ENCODE results near the gene RAB11FIP3.

Gene RAB11FIP3

DNA sequence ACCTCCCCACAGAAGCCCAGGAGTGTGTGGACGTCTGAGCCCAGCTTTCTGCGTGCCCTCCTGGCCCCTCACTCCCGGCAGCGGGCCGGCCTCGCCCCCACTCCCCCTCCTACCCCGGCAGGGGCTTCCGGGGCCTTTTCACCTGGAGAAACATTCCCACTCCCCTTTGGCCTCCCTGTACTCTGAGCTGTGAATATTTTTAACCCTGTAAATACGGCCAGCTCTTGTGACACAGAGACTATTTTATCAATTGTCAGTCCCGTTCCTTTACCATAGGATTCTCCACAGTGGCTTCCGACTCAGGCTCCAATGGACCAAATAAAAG, 128.8 kb downstream of the RAB11FIP3 start:
- TF ChIP-seq, protein P1, sequence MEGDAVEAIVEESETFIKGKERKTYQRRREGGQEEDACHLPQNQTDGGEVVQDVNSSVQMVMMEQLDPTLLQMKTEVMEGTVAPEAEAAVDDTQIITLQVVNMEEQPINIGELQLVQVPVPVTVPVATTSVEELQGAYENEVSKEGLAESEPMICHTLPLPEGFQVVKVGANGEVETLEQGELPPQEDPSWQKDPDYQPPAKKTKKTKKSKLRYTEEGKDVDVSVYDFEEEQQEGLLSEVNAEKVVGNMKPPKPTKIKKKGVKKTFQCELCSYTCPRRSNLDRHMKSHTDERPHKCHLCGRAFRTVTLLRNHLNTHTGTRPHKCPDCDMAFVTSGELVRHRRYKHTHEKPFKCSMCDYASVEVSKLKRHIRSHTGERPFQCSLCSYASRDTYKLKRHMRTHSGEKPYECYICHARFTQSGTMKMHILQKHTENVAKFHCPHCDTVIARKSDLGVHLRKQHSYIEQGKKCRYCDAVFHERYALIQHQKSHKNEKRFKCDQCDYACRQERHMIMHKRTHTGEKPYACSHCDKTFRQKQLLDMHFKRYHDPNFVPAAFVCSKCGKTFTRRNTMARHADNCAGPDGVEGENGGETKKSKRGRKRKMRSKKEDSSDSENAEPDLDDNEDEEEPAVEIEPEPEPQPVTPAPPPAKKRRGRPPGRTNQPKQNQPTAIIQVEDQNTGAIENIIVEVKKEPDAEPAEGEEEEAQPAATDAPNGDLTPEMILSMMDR (IDR thresholded peaks at IDR 0.05; ENCODE audit: borderline replicate concordance, insufficient read depth, low read depth, low read length) = no peak
- no peak overlapping the region for H3K4me3 ChIP-seq (ENCODE audit: low read depth, low read length)

DNA sequence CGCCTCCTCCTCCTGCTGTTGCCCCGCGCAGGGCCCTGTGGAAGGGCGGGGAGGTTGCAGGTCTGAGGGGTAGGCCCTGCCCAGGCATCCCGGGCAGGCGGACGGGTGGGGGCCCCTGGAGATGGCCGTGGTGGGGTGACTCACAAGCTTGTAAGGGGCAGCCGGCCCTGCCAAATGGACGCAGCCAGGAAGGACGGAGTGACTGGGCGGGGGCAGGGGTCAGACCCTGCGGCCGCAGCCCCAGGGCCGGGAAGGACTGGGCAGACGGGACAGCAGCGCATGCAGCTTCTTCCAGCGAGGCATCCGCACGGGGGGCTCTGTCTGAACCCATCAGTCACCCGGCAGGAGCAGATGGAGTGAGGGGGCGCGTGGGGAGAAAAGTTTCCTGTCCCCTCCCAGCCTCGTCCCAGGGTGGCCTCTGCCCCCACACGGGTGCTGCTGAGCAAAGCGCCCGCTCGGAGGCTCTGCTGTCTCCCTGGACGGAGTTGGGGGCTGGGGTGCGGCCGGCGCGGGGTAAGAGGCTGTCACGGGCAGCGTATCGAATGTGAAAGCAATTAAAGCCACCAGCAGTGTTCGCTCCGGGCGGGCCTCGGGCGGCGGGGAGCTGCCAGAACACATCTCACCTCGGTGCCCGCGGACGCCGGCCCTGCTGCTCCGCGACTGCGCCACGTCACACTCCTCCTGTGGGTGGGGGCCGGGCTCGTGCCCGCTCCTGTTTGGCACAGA, 129.4 kb downstream of the RAB11FIP3 start:
- TF ChIP-seq, protein P1 (IDR thresholded peaks at IDR 0.05; ENCODE audit: borderline replicate concordance, insufficient read depth, low read depth, low read length) = no peak
- no peak overlapping the region for H3K4me3 ChIP-seq (ENCODE audit: low read depth, low read length)

DNA sequence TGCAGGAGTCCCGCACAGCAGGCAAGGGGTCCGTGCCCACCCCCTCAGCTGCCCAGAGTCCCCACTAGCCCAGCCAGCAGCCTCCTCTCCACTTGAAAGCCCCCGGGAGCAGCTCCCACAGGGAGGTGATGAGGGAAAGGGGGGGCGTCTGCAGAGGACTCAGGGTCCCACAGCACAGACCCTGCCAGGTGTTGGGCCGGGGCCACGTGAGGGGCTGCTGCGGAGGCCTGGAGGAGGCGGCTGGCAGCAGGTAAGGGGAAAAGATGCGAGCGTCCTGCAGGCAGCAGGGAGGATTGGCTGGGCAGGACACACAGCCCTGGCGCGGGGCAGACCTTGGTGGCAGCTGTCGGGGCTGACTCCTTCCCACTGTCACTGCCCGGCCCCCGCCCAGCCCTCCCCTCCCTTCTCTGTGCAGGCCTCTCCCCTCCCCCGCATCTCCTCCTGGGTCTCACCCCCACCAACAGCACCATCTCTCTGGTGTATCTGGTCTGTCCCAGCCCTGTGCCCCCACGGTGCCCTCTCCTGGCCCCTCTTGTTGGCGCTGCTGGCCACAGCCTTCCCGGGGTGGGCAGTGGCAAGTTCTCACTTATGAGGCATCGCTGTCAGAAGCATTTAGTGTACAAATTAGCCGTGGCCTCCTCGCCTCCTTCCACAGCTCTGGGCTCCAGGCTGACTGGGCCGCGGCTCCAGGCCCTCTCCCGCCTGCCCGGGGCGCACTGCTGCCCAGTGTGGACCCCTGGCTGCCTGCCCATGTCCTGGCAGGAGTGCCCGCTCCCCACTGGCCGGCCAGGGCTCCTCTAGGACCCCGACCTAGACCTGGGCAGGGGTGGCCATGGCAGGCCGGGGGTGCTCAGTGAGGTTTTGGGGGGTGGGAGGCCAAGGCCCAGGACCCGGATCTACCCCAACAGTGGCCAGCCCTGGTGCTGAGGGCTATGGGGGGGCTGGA, 130.4 kb downstream of the RAB11FIP3 start:
- TF ChIP-seq, protein P1 (IDR thresholded peaks at IDR 0.05; ENCODE audit: borderline replicate concordance, insufficient read depth, low read depth, low read length) = no peak
- no peak overlapping the region for H3K4me3 ChIP-seq (ENCODE audit: low read depth, low read length)

DNA sequence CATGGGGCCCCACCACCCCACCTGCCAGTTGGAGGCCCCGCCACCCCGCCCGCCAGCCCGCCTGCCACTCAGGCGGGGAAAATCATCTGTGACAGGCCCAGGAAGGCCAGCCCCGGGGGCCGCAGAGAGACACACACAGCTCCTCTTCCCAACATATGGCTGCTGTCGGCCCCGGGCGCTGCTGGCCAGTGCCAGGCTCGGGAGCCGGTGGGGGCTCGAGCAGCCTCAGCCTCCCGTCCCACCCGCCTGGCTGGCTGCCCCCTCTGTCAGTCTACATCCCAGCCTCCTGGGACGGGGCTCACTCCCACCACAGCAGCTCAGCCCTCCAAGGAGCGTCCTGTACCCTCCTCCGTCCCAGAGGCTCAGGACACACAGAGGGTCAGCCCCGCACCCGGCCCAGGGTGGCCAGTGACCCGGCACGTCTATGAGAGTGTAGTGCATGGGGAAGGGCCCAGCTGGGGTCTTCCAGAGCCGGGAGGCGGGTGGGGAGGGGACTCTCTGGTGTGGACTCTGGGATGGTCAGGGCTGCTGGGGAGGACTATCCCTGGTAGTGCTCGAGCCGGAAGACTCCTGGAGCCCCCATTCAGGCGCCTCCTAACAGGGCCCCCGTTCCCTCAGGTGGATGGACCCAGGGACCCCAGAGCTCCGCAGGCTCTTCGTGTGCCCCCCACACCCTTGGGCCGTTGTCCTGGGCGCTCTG, 131.2 kb downstream of the RAB11FIP3 start:
- TF ChIP-seq, protein P1 (IDR thresholded peaks at IDR 0.05; ENCODE audit: borderline replicate concordance, insufficient read depth, low read depth, low read length) = no peak
- H3K4me3 ChIP-seq (ENCODE audit: low read depth, low read length) = no peak overlapping the region

DNA sequence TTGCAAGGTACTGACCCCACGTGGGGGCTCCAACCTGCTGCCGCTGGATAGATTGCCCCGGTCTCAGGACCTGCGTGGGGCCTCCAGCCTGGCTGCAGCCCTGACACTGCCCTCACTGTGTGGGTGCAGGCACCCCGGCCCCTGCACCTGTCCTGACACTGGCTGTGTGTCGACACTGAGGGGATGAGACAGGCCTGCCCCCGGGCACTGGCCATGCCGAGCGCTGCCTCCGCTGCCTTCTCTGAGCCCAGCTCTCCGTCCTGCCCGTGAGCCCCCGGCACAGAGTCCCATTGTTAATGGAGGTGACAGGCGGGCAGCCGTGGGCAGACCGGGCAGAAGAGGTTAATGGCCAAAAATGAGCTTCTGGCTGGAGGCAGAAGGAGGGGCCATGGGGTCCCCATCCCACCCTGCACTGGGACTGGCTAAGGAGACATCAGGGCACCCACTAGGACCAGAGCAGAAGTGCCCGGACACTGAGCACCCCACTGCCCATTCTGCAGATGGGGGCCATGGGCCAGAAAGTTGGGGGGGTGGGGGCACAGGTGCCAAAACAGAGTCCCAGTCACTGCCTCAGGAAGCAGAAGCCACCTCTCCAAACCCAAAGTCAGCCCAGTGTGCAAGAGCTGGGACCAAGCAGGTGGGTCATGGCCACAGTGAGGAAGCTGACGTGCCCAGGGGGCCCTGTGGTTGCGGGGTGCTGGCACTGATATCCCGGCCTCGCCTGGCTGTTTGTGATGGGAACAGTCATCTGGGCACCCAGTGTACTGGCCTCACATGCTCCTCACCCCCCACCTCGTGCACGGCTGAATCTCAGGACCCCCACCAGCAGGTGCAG, 132.2 kb downstream of the RAB11FIP3 start:
- H3K4me3 ChIP-seq (ENCODE audit: low read depth, low read length) = no peak overlapping the region
- TF ChIP-seq, protein P1 (IDR thresholded peaks at IDR 0.05; ENCODE audit: borderline replicate concordance, insufficient read depth, low read depth, low read length) = no peak

DNA sequence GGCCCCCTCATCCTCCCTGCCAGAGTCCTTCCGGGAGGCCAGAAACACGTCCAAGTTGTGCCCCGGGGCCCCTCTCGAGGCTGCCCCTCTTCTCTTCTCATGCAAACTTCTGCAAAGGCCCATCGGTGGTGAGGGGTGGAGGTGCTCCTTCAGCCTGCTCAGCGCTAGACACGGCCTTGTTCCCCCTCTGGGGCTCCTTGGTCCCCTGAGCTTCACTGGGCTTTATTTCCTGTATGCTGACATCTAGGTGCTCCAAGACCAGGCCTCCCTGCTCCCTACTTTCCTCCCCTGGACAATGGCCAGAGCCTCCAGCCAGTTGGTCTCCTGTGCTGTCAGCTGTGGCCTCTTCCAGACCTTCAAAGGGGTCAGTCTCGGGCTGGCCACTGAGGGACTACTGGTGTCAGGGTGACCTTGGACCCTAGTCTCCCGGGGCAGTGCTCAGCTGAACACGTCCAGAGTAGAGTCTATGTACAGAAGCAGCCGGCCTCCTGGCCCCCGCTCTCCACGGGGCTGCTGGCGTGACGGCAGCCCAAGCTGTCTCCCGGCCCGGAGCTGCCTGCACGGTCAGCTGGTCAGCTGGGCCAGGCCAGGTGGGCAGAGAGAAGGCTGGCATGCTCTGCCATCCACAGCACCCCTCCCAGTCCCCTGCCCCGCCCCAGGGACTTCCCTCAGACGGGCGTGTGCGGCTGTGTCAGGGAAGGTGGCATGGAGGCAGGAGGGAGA, 133.0 kb downstream of the RAB11FIP3 start:
- TF ChIP-seq, protein P1 (IDR thresholded peaks at IDR 0.05; ENCODE audit: borderline replicate concordance, insufficient read depth, low read depth, low read length) = no peak
- H3K4me3 ChIP-seq (ENCODE audit: low read depth, low read length) = no peak overlapping the region
